PC-3 (cell line): ENCODE measurements around the gene HID1. TPM values are rescaled to one million over a fixed set of nuclear protein-coding genes. Genes with fewer than 3 reads are reported as not detected.

Experiments used
- ATAC-seq: fragments of 200-7000 bp; cut with Tn5 transposase; 2 replicates; pipeline ENCODE4 v1.9.1; 2020; ENCODE audit warnings: mild to moderate bottlenecking, moderate library complexity
- Bru-seq: library from RNA; stranded (reverse); fragments of 400-500 nt; gene quantifications from one replicate; lab custom pipeline; 2021; lab: Mats Ljungman, UMichigan
- BruChase-seq, 2 experiments: library from RNA; stranded (reverse); fragments of 400-500 nt; gene quantifications; one replicate each; lab custom pipeline; 2021; lab: Mats Ljungman, UMichigan
- BruUV-seq: library from RNA; stranded (reverse); fragments of 400-500 nt; replicated peaks from 2 replicates; lab custom pipeline; 2021; lab: Mats Ljungman, UMichigan
- CTCF ChIA-PET: fragments of 300-600 bp; sonication (Branson Sonifier 250); formaldehyde crosslinking; loops from one replicate; lab custom pipeline; 2022; ENCODE audit warnings: antibody characterized with exemption; lab: Charles Lee
- POLR2A ChIA-PET: fragments of 300-600 bp; sonication (Branson Sonifier 250); formaldehyde crosslinking; loops from one replicate; lab custom pipeline; 2022; ENCODE audit warnings: antibody characterized with exemption; ENCODE audit not compliant: unreplicated experiment; lab: Charles Lee
- DNase-seq: peaks from one replicate; pipeline ENCODE4 v3.0.0-alpha.2; 2015
- H2AFZ ChIP-seq: fragments of 300-600 bp; sonication (generic); 2 replicates; pipeline ENCODE4 v1.6.0; 2016; ENCODE audit warnings: antibody characterized with exemption, low read length
- H3F3A ChIP-seq: fragments of 300-600 bp; sonication (generic); one replicate; pipeline ENCODE4 v1.6.0; 2017; ENCODE audit warnings: antibody characterized with exemption, low read length, control low read depth, mild to moderate bottlenecking; ENCODE audit not compliant: unreplicated experiment
- H3K27ac ChIP-seq: fragments of 300-600 bp; sonication (generic); 2 replicates; pipeline ENCODE4 v1.5.1; 2016; ENCODE audit warnings: mild to moderate bottlenecking, low read length
- H3K27me3 ChIP-seq: fragments of 300-600 bp; sonication (generic); 2 replicates; pipeline ENCODE4 v1.6.1; 2016; ENCODE audit warnings: low read length, mixed read lengths
- H3K36me3 ChIP-seq: fragments of 300-600 bp; sonication (generic); 2 replicates; pipeline ENCODE4 v1.6.1; 2016; ENCODE audit warnings: low read depth, mixed run types, low read length, mixed read lengths
- H3K4me1 ChIP-seq: fragments of 300-600 bp; sonication (generic); 2 replicates; pipeline ENCODE4 v1.5.1; 2016; ENCODE audit warnings: low read length; ENCODE audit not compliant: insufficient read depth
- H3K4me2 ChIP-seq: fragments of 300-600 bp; sonication (generic); 2 replicates; pipeline ENCODE4 v1.6.0; 2016; ENCODE audit warnings: low read length
- H3K4me3 ChIP-seq: fragments of 300-600 bp; sonication (generic); 2 replicates; pipeline ENCODE4 v1.5.1; 2016; ENCODE audit warnings: mild to moderate bottlenecking, low read length, mixed read lengths
- H3K79me2 ChIP-seq: fragments of 300-600 bp; sonication (generic); 2 replicates; pipeline ENCODE4 v1.6.1; 2017; ENCODE audit warnings: low read length, mixed read lengths
- H3K9ac ChIP-seq: fragments of 300-600 bp; sonication (generic); 2 replicates; pipeline ENCODE4 v1.6.0; 2016; ENCODE audit warnings: mild to moderate bottlenecking, low read length
- H3K9me2 ChIP-seq: fragments of 300-600 bp; sonication (generic); replicated peaks from 2 replicates; pipeline ENCODE4 v1.6.1; 2016; ENCODE audit warnings: mixed run types, low read length, mixed read lengths
- H3K9me3 ChIP-seq: fragments of 300-600 bp; sonication (generic); 2 replicates; pipeline ENCODE4 v1.6.1; 2016; ENCODE audit warnings: low read length, mixed read lengths
- H4K20me1 ChIP-seq: fragments of 300-600 bp; sonication (generic); 2 replicates; pipeline ENCODE4 v1.6.1; 2016; ENCODE audit warnings: low read length, mixed read lengths
- CTCF ChIP-seq: fragments of 300-600 bp; sonication (generic); conservative IDR thresholded peaks from 2 replicates; pipeline ENCODE4 v1.5.1; 2017; ENCODE audit warnings: antibody characterized with exemption, low read depth, mild to moderate bottlenecking, low read length
- EZH2 ChIP-seq: fragments of 300-600 bp; sonication (generic); IDR thresholded peaks from one replicate; pipeline ENCODE4 v1.6.1; 2017; ENCODE audit warnings: antibody characterized with exemption, mild to moderate bottlenecking, low read length; ENCODE audit not compliant: unreplicated experiment
- EZH2phosphoT487 ChIP-seq: fragments of 300-600 bp; sonication (generic); IDR thresholded peaks from 2 replicates; pipeline ENCODE4 v1.6.1; 2018; ENCODE audit warnings: mild to moderate bottlenecking, antibody characterized with exemption, low read length, borderline replicate concordance
- intact Hi-C: fragments of 100-400 bp; cut with micrococcal nuclease; formaldehyde crosslinking; loops from 2 replicates; pipeline ENCODE4 v1.9.0; 2023
- long read RNA-seq: library from polyadenylated mRNA; unstranded; transcript quantifications from one replicate; pipeline ENCODE4 v2.0.0, GENCODE V29; 2021; ENCODE audit not compliant: unreplicated experiment
- total RNA-seq: library from RNA; depleted of rRNA; stranded (reverse); fragments of >200 nt; gene quantifications from 2 replicates; pipeline ENCODE4 v1.2.3, GENCODE V29; 2014; rRNA removed

Gene HID1, protein sequence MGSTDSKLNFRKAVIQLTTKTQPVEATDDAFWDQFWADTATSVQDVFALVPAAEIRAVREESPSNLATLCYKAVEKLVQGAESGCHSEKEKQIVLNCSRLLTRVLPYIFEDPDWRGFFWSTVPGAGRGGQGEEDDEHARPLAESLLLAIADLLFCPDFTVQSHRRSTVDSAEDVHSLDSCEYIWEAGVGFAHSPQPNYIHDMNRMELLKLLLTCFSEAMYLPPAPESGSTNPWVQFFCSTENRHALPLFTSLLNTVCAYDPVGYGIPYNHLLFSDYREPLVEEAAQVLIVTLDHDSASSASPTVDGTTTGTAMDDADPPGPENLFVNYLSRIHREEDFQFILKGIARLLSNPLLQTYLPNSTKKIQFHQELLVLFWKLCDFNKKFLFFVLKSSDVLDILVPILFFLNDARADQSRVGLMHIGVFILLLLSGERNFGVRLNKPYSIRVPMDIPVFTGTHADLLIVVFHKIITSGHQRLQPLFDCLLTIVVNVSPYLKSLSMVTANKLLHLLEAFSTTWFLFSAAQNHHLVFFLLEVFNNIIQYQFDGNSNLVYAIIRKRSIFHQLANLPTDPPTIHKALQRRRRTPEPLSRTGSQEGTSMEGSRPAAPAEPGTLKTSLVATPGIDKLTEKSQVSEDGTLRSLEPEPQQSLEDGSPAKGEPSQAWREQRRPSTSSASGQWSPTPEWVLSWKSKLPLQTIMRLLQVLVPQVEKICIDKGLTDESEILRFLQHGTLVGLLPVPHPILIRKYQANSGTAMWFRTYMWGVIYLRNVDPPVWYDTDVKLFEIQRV
- total RNA-seq, result 40.6 and 51.0 TPM in 2 replicates
- Bru-seq, nascent RNA, result percentile 79 among the genes with signal in this experiment
- percentile 86 among the genes with signal in this experiment for BruChase-seq, experiment 1, labeled RNA remaining after a 6-hour chase
- BruChase-seq, experiment 2, labeled RNA remaining after a 2-hour chase, result percentile 83 among the genes with signal in this experiment
- long read RNA-seq, transcript HID1-202 (19 exons, 3,271 nt), result major isoform, 26 of 177 reads
- long read RNA-seq, partial matches to known transcripts, result 103 of 177 reads
- long read RNA-seq, other reads (novel, unspliced or antisense), result 43 of 177 reads

GRCh38 chr17:74972107-74972972 lies at the start of gene HID1:
TSS of gene HID1 (minus strand) at chr17:74972759. CDS start at chr17:74972656, 103 bp downstream.
- Histone ChIP-seq H3K27ac (peak within 1 kb of the TSS; percentile 15), H2AFZ (peak within 1 kb of the TSS; percentile 87)

DNA sequence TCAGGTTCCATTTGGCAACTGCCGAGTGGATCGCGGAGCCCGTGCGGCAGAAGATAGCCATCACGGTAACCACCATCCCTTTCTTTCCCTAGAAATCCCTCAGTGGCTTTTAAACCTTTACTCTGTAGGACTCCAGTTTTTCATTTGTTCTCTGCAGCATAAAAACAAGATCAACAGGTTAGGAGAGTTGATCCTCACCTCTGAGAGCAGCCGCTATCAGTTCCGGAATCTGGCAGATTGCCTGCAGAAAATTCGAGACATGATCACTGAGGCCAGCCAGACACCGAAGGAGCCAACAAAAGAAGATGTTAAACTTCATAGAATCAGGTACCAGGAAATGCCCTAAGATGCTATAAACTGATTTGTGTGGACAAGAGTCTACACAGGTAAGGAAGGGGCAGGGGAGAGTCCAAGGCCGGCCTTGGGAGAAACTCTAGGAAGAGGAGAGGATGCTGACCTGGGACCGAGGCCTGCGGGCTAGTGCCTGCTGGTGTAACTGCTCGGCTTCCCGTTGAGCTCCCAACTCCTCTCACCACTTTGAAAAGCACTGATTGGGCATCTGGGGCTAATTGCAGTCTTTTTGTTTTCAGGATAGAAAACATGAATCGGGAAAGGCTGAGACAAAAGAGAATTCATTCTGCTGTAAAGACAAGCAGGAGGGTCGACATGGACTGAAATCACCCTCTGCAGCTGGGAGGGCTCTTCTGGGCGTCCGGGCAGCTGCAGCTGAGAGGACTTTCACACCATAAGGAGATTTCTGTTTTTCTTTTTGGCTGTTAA lies 48.0 kb upstream of the HID1 start:
- POLR2A ChIA-PET, result no interaction called here
- H3K27me3 ChIP-seq, result no peaks in the 10 kb centered on the region
- no peak overlapping the region for H2AFZ ChIP-seq
- no peaks in the 10 kb centered on the region for H3K9me3 ChIP-seq
- CTCF ChIA-PET, result no interaction called here
- H4K20me1 ChIP-seq, result no peaks in the 10 kb centered on the region
- TSS peak; percentile 29 for BruUV-seq
- intact Hi-C loops, result no loop called here
- H3K4me1 ChIP-seq, result peaks cover 14% of the 10 kb centered on the region
- no peak overlapping the region for H3K27ac ChIP-seq
- ATAC-seq, result no peak
- H3F3A ChIP-seq, result no peaks in the 10 kb centered on the region
- TF ChIP-seq CTCF (no peak), EZH2 (no peak), EZH2phosphoT487 (no peak)
- no peaks in the 10 kb centered on the region for H3K9me2 ChIP-seq
- peaks cover 10% of the 10 kb centered on the region for H3K79me2 ChIP-seq
- H3K36me3 ChIP-seq, result peaks cover 42% of the 10 kb centered on the region
- DNase-seq, result no peak
- H3K4me3 ChIP-seq, result no peak overlapping the region
- no peak overlapping the region for H3K4me2 ChIP-seq
- H3K9ac ChIP-seq, result no peak overlapping the region

More at GRCh38 chr17:74972107-74972972, at the start of gene HID1:
- no TSS peak for BruUV-seq
- POLR2A ChIA-PET, result interaction anchor here (0.6 to 1.5 kb wide), 6 partner anchors 8 to 39 kb away, joined by 3 to 11 read pairs (median 4); partner anchors contain the start of gene CDR2L
- no peaks in the 10 kb centered on the region for H4K20me1 ChIP-seq
- H3K9me2 ChIP-seq, result no peaks in the 10 kb centered on the region
- H3K4me1 ChIP-seq, result peaks cover 36% of the 10 kb centered on the region
- intact Hi-C loops, result loop anchor here (2.0 kb wide), 1 partner anchor 62 kb away; no protein-coding TSS in a partner anchor
- peak within 1 kb of the TSS; percentile 96 for H3K4me2 ChIP-seq
- no peaks in the 10 kb centered on the region for H3F3A ChIP-seq
- no peak for TF ChIP-seq EZH2phosphoT487
- no peak for TF ChIP-seq EZH2
- no peak for TF ChIP-seq CTCF
- peak; percentile 88 for DNase-seq
- H3K4me3 ChIP-seq, result peak within 1 kb of the TSS; percentile 90
- H3K36me3 ChIP-seq, result no peaks in the 10 kb centered on the region
- H3K79me2 ChIP-seq, result peaks cover 21% of the 10 kb centered on the region
- CTCF ChIA-PET, result interaction anchor here (0.5 to 1.2 kb wide), 7 partner anchors 11 to 229 kb away, joined by 3 to 5 read pairs (median 3); no protein-coding TSS in a partner anchor
- H3K27me3 ChIP-seq, result no peaks in the 10 kb centered on the region
- peak; percentile 85 for ATAC-seq
- H3K9me3 ChIP-seq, result no peaks in the 10 kb centered on the region
- H3K9ac ChIP-seq, result peak within 1 kb of the TSS; percentile 61
